Left ventricle myocardium inferior (tissue), 1 donor: ENCODE measurements around the gene TBATA. TPM values are rescaled to one million over a fixed set of nuclear protein-coding genes. Genes with fewer than 3 reads are reported as not detected.

Experiments used
- DNase-seq: peaks from one replicate; pipeline ENCODE4 v3.0.0-alpha.2; 2020
- H3K27ac ChIP-seq: fragments of 200-600 bp; replicated peaks from 2 replicates; pipeline ENCODE4 v1.8.0; 2021
- H3K27me3 ChIP-seq: fragments of 200-600 bp; 2 replicates; pipeline ENCODE4 v1.8.0; 2021; ENCODE audit warnings: low read depth
- H3K36me3 ChIP-seq: fragments of 200-600 bp; 2 replicates; pipeline ENCODE4 v1.8.0; 2021
- H3K4me1 ChIP-seq: fragments of 200-600 bp; 2 replicates; pipeline ENCODE4 v1.8.0; 2021
- H3K4me3 ChIP-seq: fragments of 200-600 bp; 2 replicates; pipeline ENCODE4 v1.8.0; 2021; ENCODE audit warnings: mild to moderate bottlenecking, moderate library complexity
- H3K9me3 ChIP-seq: fragments of 200-600 bp; replicated peaks from 2 replicates; pipeline ENCODE4 v1.8.0; 2021
- CTCF ChIP-seq: fragments of 200-600 bp; IDR thresholded peaks from 2 replicates; pipeline ENCODE4 v1.8.0; 2021; ENCODE audit warnings: antibody characterized with exemption, mild to moderate bottlenecking, borderline replicate concordance
- intact Hi-C: fragments of 100-400 bp; cut with micrococcal nuclease; formaldehyde crosslinking; loops from one replicate; pipeline ENCODE4 v1.11.0; 2022
- total RNA-seq: library from RNA; stranded (reverse); fragmentation: NEBNext Ultra II Directional; extraction: Animal tissue kit (Norgen Biotek cat#: 25700); gene quantifications from one replicate; pipeline ENCODE4 v1.2.1, GENCODE V29; 2021
- donor health status: DM: no; HTN: yes; CAD: no; lungs with severe emphysema.

Gene TBATA
- total RNA-seq, 1 donor from 2014 or later = not detected

GRCh38 chr10:70753026-70753663 lies 32.0 kb downstream of the TBATA start:
- intact Hi-C loops = loop anchor here (10.0 kb wide), 1 partner anchor 288 kb away; no protein-coding TSS in a partner anchor
- H3K36me3 ChIP-seq = no peaks in the 10 kb centered on the region
- no peaks in the 10 kb centered on the region for H3K27me3 ChIP-seq
- no peaks in the 10 kb centered on the region for H3K9me3 ChIP-seq
- H3K4me3 ChIP-seq = no peak overlapping the region
- peaks cover 21% of the 10 kb centered on the region for H3K4me1 ChIP-seq
- no peak for DNase-seq
- H3K27ac ChIP-seq = no peak overlapping the region
- TF ChIP-seq CTCF = no peak

- no peaks in the 10 kb centered on the region for H3K27me3 ChIP-seq
- no peak overlapping the region for H3K4me3 ChIP-seq
- intact Hi-C loops = loop anchor here (10.0 kb wide), 1 partner anchor 288 kb away; no protein-coding TSS in a partner anchor
- no peak for TF ChIP-seq CTCF
- no peaks in the 10 kb centered on the region for H3K9me3 ChIP-seq
- no peak overlapping the region for H3K27ac ChIP-seq
- no peak for DNase-seq
- H3K36me3 ChIP-seq = no peaks in the 10 kb centered on the region
- H3K4me1 ChIP-seq = peaks cover 21% of the 10 kb centered on the region
These were observed 32.6 kb downstream of the TBATA start for GRCh38 chr10:70752571-70752970.

GRCh38 chr10:70751991-70752390 lies 33.2 kb downstream of the TBATA start:
- Histone ChIP-seq H3K36me3 (no peaks in the 10 kb centered on the region), H3K4me3 (no peak overlapping the region), H3K27ac (no peak overlapping the region), H3K27me3 (no peaks in the 10 kb centered on the region), H3K4me1 (peaks cover 25% of the 10 kb centered on the region), H3K9me3 (no peaks in the 10 kb centered on the region)
- intact Hi-C loops = loop anchor here (10.0 kb wide), 1 partner anchor 287 kb away; no protein-coding TSS in a partner anchor
- DNase-seq = no peak
- TF ChIP-seq CTCF = no peak

- no peak overlapping the region for H3K4me3 ChIP-seq
- intact Hi-C loops = loop anchor here (10.0 kb wide), 1 partner anchor 287 kb away; no protein-coding TSS in a partner anchor
These were observed 33.8 kb downstream of the TBATA start for GRCh38 chr10:70751356-70751755.

GRCh38 chr10:70750156-70750703 lies 34.9 kb downstream of the TBATA start:
- intact Hi-C loops = loop anchor here (10.0 kb wide), 1 partner anchor 285 kb away; no protein-coding TSS in a partner anchor
- Histone ChIP-seq H3K9me3 (no peaks in the 10 kb centered on the region), H3K27me3 (no peaks in the 10 kb centered on the region), H3K4me1 (peaks cover 28% of the 10 kb centered on the region), H3K27ac (no peak overlapping the region), H3K4me3 (no peak overlapping the region), H3K36me3 (no peaks in the 10 kb centered on the region)
- DNase-seq = no peak
- no peak for TF ChIP-seq CTCF

More at GRCh38 chr10:70751356-70751755, 33.8 kb downstream of the TBATA start:
- Histone ChIP-seq H3K27me3 (no peaks in the 10 kb centered on the region), H3K36me3 (no peaks in the 10 kb centered on the region), H3K9me3 (no peaks in the 10 kb centered on the region), H3K27ac (no peak overlapping the region), H3K4me1 (peaks cover 29% of the 10 kb centered on the region)
- DNase-seq = no peak
- TF ChIP-seq CTCF = no peak
